ENCODE data around the gene CLCF1. TPM values are rescaled to one million over a fixed set of nuclear protein-coding genes. Genes with fewer than 3 reads are reported as not detected.
A peak's percentile ranks its signal among the peaks of the same experiment; 100 is the strongest.

The CLCF1 gene
- total RNA-seq, 1 experiment from 2014 or later = 2.1 TPM

DNA sequence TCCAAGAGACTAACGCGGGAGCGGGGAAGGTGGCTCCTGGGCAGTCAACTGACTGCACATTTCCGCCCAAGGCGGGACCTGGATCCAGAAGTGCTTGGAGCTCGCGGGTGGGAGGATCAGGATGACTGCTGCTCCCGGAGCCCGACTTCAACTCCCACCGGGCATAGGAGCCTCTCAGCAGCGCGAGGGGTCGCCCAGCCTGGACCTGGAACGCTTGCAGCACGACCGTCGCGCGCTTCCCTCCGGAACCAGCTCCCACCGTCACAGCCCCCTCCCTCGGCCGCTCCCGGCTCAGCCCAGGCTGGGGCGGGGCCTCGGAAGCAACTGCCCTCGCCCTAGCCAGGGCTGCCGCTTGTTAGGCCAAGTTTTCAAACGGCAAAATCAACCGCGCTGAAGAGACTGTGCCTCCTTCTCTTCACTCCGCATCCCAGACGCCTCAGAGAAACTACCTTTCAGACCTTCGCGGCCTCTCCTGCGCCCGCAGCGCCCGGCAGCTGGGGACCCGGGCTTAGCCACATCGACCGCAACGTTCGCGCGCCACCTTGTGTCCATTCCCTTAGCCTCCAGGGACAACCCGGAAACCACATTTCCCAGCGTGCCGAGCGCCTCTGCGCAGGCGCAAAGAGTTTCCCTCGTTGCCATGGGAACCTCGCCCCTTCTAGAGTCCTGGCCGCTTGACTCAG lies 56.1 kb downstream of the CLCF1 start:
- no peak overlapping the region for H4K91ac ChIP-seq (ENCODE audit: insufficient read length, low read depth, low read length)
- no peaks in the 10 kb centered on the region for H3K4me1 ChIP-seq (ENCODE audit: insufficient read depth, low read length)
- peak overlapping the region; percentile 92 for H3K4me2 ChIP-seq (ENCODE audit: insufficient read depth, insufficient read length, low read length)
- peaks cover 43% of the 10 kb centered on the region for H3K27me3 Mint-ChIP-seq (ENCODE audit: low read depth)
- peak overlapping the region; percentile 34 for H3K9ac ChIP-seq (ENCODE audit: extremely low read depth, insufficient read length, low read length)
- H4K5ac ChIP-seq (ENCODE audit: insufficient read length, low read depth, low read length) = no peak overlapping the region
- no peak overlapping the region for H2BK15ac ChIP-seq (ENCODE audit: low read depth, low read length)
- H3K9me3 Mint-ChIP-seq = no peaks in the 10 kb centered on the region; a peak in 1 of 5 replicates
- peak overlapping the region; percentile 92 to 96 (median 96); a peak in 5 of 7 replicates for H3K27ac Mint-ChIP-seq
- TF ChIP-seq, protein P1, sequence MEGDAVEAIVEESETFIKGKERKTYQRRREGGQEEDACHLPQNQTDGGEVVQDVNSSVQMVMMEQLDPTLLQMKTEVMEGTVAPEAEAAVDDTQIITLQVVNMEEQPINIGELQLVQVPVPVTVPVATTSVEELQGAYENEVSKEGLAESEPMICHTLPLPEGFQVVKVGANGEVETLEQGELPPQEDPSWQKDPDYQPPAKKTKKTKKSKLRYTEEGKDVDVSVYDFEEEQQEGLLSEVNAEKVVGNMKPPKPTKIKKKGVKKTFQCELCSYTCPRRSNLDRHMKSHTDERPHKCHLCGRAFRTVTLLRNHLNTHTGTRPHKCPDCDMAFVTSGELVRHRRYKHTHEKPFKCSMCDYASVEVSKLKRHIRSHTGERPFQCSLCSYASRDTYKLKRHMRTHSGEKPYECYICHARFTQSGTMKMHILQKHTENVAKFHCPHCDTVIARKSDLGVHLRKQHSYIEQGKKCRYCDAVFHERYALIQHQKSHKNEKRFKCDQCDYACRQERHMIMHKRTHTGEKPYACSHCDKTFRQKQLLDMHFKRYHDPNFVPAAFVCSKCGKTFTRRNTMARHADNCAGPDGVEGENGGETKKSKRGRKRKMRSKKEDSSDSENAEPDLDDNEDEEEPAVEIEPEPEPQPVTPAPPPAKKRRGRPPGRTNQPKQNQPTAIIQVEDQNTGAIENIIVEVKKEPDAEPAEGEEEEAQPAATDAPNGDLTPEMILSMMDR (conservative IDR thresholded peaks at IDR 0.05) = peak; percentile 95
- H3K4ac ChIP-seq (ENCODE audit: low read depth, low read length) = no peak overlapping the region
- no peak overlapping the region for H2BK12ac ChIP-seq (ENCODE audit: insufficient read length, low read depth, low read length)
- peak overlapping the region; percentile 85 to 97 for H3K4me3 Mint-ChIP-seq
- no peak overlapping the region for H2BK120ac ChIP-seq (ENCODE audit: low read depth, low read length, poor library complexity, severe bottlenecking)
- H3K14ac ChIP-seq (ENCODE audit: insufficient read depth, low read length) = peak overlapping the region; percentile 68; the same call in 1 of the 2 replicates
- no peak overlapping the region for H2BK20ac ChIP-seq (ENCODE audit: low read depth, low read length, poor library complexity, severe bottlenecking)
- H2AFZ ChIP-seq (ENCODE audit: low read length) = peak overlapping the region; percentile 25
- H3K9me3 ChIP-seq (ENCODE audit: control insufficient read depth, low read depth, low read length) = no peaks in the 10 kb centered on the region
- H2BK5ac ChIP-seq (ENCODE audit: insufficient read length, low read length) = no peak overlapping the region
- no peak overlapping the region for H3K23ac ChIP-seq (ENCODE audit: insufficient read length, low read depth, low read length)
- H3K36me3 Mint-ChIP-seq (ENCODE audit: insufficient read depth in 1 of 3, low read depth in 3 of 3) = no peaks in the 10 kb centered on the region; a peak in 1 of 7 replicates
- peak; percentile 97 for DNase-seq
- no peaks in the 10 kb centered on the region for H3K79me1 ChIP-seq (ENCODE audit: insufficient read depth, low read depth, low read length, poor library complexity, severe bottlenecking)
- peaks cover 11% of the 10 kb centered on the region for H3K27me3 ChIP-seq (ENCODE audit: insufficient read depth, low read length)
- H3K56ac ChIP-seq (ENCODE audit: insufficient read length, low read depth, low read length) = no peak overlapping the region
- H3K18ac ChIP-seq (ENCODE audit: insufficient read length, low read depth, low read length) = peak overlapping the region; percentile 41
- no peak overlapping the region for H4K8ac ChIP-seq (replicated peaks; ENCODE audit: insufficient read length, low read depth, low read length)
- H4K20me1 ChIP-seq (ENCODE audit: control insufficient read depth, insufficient read depth, insufficient read length) = peaks cover 3% of the 10 kb centered on the region
- WGBS (ENCODE audit: extremely low coverage, insufficient read length, low lambda C conversion rate) = no CpG with 5 or more reads among the region's 55 CpGs
- no peak overlapping the region for H3K27ac ChIP-seq (ENCODE audit: insufficient read length, low read depth, low read length)
- H3K79me2 ChIP-seq (ENCODE audit: insufficient read depth, low read length) = no peaks in the 10 kb centered on the region
- peaks cover 14% of the 10 kb centered on the region for H3K23me2 ChIP-seq (ENCODE audit: insufficient read length, low read depth, low read length, poor library complexity, severe bottlenecking)
- H3T11ph ChIP-seq (ENCODE audit: low read length) = no peak overlapping the region
- H2AK5ac ChIP-seq (ENCODE audit: insufficient read length, low read length) = no peak overlapping the region
- peaks cover 4 to 6% of the 10 kb centered on the region in 2 experiments for H3K4me1 Mint-ChIP-seq

Data from H9 (cell line).